GM12874 (cell line): ENCODE data around the gene KHK.

Experiments used
- CTCF ChIP-seq: IDR thresholded peaks from 2 replicates; pipeline ENCODE4 v1.5.1; 2011; ENCODE audit warnings: low read depth, mild to moderate bottlenecking, control low read depth, low read length, moderate library complexity; ENCODE audit not compliant: insufficient read depth

The KHK gene

DNA sequence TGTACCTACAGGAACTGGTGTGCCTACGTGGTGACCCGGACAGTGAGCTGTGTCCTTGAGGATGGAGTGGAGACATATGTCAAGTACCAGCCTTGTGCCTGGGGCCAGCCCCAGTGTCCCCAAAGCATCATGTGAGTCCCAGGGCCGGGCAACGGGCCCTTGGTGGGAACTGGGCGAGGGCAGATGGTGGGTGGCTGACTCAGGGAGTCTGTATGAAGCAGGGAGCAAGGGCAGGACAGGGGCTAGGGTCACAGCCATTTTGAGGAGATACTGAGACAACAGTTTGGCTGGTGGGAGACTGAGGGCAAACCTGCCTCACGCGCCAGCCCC is 6.5 kb upstream of the KHK start:
- no peak for TF ChIP-seq CTCF

- no peak for TF ChIP-seq CTCF
These were observed 6.0 kb upstream of the KHK start for GRCh38 chr2:27080603-27080936.

DNA sequence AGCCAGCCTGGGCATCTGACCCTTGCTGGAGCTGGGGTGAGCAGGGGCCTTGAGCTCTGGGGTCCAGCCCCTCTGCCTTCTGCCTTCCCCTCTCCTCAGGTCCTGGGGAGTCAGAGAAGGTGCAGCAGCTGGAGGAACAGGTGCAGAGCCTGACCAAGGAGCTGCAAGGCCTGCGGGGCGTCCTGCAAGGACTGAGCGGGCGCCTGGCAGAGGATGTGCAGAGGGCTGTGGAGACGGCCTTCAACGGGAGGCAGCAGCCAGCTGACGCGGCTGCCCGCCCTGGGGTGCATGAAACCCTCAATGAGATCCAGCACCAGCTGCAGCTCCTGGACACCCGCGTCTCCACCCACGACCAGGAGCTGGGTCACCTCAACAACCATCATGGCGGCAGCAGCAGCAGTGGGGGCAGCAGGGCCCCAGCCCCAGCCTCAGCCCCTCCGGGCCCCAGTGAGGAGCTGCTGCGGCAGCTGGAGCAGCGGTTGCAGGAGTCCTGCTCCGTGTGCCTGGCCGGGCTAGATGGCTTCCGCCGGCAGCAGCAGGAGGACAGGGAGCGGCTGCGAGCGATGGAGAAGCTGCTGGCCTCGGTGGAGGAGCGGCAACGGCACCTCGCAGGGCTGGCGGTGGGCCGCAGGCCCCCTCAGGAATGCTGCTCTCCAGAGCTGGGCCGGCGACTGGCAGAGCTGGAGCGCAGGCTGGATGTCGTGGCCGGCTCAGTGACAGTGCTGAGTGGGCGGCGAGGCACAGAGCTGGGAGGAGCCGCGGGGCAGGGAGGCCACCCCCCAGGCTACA is 4.4 kb upstream of the KHK start:
- no peak for TF ChIP-seq CTCF

DNA sequence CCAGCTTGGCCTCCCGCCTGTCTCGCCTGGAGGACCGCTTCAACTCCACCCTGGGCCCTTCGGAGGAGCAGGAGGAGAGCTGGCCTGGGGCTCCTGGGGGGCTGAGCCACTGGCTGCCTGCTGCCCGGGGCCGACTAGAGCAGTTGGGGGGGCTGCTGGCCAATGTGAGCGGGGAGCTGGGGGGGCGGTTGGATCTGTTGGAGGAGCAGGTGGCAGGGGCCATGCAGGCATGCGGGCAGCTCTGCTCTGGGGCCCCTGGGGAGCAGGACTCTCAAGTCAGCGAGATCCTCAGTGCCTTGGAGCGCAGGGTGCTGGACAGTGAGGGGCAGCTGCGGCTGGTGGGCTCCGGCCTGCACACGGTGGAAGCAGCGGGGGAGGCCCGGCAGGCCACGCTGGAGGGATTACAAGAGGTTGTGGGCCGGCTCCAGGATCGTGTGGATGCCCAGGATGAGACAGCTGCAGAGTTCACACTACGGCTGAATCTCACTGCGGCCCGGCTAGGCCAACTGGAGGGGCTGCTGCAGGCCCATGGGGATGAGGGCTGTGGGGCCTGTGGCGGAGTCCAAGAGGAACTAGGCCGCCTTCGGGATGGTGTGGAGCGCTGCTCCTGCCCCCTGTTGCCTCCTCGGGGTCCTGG is 3.7 kb upstream of the KHK start:
- TF ChIP-seq CTCF: no peak

- TF ChIP-seq CTCF: no peak
These were observed 2.9 kb upstream of the KHK start for GRCh38 chr2:27083410-27084296.

DNA sequence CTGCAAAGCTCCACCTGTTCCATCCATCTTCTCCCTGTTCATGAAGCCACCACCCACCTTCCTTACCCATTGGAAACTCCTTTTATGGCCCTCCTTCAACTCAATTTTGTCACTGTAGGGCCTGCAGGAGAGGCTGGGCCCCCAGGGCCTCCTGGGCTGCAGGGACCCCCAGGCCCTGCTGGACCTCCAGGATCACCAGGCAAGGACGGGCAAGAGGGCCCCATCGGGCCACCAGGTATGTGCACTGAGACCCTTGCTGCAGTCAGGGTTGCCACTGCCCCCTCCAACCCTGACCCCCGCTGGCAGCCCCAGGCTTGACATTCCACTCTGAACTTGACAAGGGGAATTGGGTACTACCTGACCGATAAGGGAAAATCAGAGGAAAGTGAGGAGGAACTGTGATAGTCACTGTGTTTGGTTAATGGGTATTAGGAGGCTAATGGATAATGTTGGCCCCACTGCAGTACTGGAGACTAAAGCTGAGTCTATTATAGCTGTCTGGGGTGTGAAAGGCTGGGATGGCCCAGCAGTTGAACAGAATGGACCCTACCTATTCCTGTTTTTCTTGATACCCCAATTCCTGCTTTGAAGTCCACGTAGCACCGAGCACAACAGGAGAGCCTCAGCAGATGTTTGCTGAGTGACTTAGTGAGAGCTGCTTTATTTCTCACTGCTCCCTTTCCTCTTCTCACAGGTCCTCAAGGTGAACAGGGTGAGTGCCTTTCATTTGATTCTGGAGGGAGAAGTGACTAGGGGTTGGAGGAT is 2.1 kb upstream of the KHK start:
- no peak for TF ChIP-seq CTCF
